Fibroblast of the conjunctiva (primary cell): ENCODE results near the gene TRDN.
"Not testable (repeated sequence)": the region's sequence is repeated elsewhere in the genome, so short reads cannot be mapped to it uniquely, and the experiment has no call there.

Source experiments
- DNase-seq: peaks from one replicate; pipeline ENCODE4 v3.0.0-alpha.2; 2010; ENCODE audit warnings: low read depth

TRDN gene

DNA sequence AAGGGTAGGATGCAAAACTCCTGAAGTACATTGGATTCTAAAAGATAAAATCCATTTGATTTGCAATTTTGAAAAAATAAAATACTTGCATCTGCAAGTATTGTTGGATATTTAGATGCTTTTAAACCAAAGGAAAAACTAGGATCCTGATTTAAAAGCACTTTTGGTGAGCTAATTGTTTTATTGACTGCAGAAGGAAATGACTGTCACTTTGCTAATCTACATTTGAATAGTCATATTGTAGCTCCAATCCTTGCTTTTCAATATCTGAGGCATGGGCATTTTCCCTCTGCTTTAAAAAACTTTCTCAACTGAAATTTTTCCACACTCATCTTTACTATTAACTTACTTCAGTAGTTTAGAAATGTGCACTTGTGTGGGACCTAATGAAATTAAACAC lies 74.1 kb downstream of the TRDN start:
- no peak for DNase-seq

DNA sequence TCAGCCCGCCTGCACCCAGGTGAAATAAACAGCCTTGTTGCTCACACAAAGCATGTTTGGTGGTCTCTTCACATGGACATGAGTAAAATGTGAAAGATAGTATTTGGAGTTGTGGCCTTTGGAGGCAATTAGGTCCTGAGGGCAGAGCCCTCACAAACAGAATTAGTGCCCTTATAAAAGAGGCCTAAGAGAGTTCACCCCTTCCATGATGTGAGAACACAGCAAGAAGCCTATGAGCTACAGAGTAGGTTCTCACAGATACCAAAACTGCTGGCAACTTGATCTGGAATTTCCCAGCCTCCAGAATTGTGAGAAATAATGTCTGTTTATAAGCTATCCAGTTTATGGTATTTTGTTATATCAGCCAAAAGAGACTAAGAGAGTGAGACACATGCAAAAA lies 74.5 kb downstream of the TRDN start:
- DNase-seq, result no peak

DNA sequence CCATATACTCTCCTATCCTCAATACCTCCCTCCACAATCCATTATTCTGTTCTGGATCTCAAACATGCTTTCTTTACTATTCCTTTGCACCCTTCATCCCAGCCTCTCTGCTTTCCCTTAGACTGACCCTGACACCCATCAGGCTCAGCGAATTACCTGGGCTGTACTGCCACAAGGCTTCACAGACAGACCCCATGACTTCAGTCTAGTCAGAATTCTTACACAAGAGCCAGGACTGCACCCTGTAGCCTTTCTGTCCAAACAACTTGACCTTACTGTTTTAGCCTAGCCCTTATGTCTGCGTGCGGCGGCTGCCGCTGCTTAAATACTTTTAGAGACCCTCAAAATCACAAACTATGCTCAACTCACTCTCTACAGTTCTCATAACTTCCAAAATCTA lies 76.9 kb downstream of the TRDN start:
- DNase-seq, result not testable (repeated sequence)

DNA sequence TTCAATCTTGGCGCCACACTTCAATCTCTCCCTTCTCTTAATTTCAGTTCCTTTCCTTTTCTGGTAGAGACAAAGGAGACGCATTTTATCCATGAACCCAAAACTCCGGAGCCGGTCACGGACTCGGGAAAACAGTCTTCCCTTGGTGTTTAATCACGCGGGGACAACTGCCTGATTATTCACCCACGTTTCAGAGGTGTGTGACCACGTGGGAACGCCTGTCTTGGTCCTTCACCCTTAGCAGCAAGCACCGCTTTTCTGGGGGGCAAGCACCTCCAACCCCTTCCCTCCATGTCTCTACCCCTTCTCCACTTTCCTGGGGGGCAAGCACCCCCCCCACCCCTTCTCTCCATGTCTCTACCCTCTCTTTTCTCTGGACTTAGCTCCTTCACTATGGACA lies 79.3 kb downstream of the TRDN start:
- not testable (repeated sequence) for DNase-seq

DNA sequence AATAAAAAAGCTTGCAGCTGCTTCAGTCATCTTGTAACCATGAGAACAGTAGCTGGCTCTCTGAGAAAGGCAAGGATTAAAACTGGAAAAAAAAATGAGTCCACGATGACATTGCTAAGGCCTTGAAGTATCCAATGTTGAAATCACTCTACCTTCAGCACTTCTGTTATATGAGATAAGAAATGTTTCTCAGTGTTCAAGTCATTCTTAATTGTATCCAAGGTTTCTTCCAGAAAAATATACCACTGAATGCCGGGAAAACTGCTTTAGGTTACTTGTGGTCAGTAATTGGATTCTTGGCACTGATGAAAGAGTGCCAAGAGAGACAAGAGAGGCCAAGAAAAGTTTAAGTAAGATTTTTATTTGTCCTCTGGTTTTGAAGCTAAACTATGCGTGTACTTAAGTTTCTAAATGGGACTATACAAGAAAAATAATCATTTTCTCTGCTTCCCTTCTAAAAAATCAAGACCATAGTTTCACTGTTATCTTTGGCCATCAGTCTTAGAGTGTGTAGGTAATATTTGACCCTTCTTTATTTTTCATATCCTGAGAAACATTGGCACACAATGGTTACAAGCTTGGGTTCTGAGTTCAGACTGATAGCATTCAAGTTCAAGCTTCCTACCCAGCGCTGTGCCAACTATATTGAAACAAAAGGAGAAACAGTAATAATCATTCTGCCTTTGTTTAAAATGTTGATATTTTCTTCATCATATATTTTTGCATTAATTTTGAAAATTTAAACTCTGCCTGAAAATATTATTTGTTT lies 84.6 kb downstream of the TRDN start:
- DNase-seq, result no peak

DNA sequence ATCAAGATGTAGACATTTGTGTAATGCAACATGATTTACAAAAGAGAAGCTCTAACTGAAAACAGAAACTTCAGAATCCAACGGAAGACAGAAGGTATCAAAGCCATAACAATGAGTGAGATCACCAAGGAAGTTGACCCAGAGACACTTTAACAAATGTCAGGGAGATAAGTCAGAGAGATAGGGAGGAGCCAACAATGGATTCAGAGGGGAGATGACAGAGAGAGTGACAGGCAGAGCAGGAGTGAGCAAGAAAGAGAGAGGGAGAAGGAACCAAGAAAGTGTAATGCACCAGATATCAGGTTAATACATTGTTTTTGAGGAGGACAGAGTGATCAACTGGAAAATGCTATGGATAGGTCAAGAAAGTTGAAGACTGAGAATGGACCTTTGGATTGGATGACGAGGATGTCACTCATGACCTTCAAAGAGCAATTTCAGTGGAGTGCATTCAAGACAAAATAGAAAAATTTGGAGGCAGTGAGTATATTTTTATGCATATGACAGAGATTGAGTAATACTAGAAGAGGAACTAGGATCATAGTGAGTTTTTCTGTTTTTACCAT lies 86.6 kb downstream of the TRDN start:
- DNase-seq, result no peak

DNA sequence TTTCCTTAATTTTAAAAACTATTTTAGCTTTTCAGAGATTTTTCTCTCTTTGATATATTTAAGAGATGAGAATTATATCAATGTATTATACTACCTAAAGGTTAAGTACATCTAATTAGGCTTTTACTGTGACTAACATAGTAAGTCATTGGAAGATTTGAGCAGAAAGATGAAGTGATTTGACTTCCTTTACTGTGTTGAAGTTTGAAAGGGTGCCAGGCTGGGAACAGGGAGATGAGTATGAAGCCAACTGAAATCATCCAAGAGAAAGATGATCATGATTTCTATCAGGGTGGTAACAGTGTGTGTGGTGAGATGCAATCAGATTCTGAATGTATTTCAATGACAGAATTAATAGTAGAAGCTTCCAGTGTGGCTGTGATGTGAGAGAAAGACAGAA lies 87.3 kb downstream of the TRDN start:
- DNase-seq, result no peak

DNA sequence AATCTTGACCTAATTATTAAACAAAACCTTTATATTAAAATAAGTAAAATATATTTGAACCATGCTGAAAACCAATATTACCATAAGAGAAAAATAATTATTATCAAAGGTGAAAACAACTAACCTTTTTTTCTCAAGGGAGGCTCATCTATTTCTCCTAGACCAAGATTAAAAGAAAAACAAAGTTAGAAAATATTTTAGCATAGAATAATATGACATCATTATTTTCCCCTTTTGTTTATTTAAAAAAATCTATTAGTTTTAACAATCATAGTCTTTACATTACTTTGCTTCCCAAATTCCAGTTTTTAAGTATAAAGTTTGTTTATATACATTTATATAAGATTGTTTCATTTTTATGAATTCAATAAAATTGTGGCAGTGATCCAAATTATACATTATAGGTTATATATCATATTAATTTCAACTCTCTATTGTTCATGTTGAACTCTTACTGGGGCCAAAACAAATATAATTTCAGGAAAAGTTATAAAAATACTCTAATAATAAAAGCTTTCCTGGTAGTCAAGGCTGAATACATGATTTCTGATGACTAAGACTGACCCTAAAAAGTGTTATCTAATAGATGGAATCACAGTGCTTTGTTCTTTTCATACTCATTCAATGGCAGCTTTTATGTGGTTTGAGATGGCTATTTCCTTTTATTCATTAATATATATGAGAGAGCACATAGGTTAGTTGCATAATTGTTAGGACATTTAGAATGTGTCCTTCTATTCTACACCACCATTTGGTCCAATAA lies 89.4 kb downstream of the TRDN start:
- no peak for DNase-seq

DNA sequence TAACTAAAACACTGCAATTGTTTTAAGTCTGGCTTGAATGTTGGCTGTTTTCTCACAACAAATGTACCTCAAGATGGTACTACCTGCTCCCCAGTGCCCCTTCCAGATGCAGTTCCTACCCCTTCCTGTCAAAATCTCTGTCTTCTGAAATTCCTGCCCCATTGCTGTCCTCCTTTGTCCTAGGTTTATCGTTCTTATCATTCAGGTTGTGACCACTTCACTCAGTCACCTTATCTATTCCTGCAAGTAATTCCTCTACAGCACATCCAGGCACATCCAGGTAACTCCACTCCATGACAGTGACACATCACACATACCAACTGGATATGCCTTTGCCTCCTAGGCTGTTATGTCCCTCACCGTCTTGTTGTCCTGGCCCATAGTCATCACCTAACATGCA lies 90.2 kb downstream of the TRDN start:
- no peak for DNase-seq

DNA sequence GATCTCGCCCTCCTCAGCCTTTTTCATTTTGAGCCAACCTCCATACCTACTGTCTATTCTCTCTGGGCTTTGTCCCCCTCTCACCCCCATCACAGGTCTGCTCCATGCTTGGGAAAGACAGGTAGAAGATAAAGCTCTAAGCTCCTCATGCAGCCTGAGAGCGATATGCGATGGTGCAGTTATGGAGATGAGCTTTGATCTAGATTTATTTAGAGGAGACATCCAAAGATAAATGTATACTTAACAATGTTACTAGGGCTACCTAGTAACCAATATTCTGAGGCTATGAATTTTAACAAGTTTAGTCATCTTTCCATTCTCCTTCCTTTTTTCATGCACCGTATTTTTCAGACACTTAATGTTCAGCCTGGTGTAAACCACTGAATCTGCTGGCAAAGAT lies 95.3 kb downstream of the TRDN start:
- no peak for DNase-seq

DNA sequence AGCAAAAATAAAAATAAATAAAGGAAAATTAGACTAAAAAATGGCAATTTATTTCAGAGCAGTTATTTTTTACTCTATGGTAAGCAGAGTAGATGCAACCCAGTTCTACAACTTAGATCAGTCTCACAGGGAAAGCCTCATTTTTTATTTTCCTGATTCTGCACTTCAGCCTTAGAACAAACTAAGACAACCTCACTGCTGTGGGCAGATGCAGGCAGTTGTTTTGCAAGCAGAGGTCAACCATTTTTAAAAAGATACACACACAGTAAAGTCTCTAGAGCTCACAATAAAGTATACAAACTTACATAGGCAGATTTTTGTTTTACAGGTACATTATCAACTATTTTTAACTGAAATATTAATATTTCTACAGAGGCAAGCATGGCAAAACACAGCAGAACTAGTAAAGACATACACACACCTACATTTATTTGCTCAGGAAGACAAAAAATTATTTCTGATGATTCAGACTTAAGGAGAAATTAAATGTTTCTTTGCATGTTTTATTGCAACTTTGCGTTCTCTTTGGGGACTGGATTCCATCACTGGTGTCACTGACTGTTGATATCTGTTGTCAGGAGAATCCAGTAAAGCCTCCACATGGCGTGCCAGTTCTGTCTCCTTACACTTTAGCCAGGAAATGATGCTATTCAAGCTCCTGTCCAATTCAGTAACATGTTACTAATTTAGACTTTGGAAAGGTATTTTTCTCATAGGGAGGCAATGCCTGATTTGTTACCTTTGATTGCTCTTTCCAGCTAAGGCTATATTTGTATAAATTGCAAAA lies 102.7 kb downstream of the TRDN start:
- no peak for DNase-seq

DNA sequence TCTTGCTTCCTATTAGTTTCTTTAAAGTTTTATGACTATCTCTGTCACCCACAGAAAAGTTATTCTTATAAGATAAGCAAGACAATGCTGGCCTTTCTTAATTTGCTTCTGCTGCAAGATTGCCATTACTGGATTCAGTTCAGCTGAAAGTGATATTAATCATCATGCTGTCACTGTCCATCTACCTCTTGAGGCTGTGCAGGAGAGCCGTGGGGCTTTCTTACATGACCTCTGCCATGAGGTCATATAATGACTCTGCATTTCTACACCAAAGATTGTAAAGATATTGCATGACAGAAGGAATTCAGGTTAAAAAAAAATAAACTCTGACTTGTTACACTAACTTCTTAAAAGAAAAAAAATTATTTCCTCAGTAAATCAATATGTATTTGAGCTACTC lies 106.9 kb downstream of the TRDN start:
- no peak for DNase-seq

DNA sequence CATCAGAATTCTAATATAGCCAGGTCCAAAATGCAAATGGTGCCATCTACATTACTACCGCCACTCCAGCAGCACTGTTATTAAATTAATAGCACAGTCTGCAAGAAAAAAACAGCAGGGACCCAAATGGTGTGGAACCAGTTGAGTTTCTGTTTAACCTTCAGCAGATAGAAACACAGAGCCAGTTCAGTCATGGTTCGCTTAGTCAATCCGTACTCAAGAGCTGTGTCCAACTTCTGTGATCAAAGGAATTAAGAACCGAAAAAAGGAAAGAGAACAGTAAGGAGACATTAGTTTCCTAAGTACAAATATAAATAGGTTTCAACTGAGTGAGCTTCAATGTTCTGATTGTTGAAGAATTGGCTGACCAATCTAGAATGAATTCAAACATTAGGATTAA lies 107.7 kb downstream of the TRDN start:
- no peak for DNase-seq

DNA sequence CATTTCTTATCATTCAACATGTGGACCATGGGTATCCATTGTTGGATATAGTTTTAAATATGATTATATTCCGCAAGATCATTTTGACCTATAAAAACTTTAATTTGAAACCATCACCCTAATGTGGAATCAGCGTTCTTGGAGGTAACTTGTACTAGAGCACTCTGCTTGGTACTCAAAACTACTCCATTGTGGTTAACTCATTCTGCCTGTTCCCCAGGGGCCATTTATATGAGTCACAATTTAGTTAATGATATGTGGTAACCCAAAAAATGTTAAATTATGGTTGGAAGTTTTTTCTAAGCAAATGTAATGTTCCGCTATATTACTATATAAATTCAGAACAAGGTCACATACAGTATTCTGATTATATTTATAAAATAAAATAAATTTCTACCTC lies 109.3 kb downstream of the TRDN start:
- no peak for DNase-seq

DNA sequence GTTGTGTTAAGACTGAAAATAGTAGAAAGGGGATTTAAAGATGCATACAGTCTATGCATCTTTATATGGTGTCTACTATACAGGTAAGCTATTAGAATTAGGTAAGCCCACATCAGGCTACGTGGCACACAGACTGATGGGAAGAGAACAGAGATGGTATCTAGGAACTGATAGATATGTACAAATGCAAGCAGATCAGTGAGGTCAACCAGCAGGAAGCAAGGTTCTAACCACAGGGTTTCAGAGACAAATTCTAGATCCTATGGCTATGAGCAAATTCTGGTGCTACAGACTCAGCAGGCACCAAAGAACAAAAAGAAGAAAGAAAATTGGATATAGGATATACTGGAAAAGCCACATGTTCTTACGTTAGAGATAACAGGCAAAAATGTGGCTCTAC lies 110.6 kb downstream of the TRDN start:
- DNase-seq, result no peak

DNA sequence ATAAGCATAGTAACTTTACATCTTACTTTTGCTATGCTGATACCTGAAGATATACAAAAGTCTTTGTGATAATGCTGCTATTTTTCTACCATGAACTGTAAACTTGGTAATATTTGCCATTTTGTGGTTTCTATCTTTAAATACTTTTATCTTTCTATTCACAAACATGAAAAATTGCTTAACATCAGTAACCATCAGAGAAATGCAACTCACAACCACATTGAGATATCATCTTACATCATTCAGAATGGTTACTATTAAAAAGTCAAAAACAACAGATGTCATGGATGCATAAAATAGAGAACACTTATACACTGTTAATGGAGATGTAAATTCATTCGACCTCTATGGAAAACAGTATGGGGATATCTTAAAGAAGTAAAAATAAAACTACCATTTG lies 112.0 kb downstream of the TRDN start:
- no peak for DNase-seq

DNA sequence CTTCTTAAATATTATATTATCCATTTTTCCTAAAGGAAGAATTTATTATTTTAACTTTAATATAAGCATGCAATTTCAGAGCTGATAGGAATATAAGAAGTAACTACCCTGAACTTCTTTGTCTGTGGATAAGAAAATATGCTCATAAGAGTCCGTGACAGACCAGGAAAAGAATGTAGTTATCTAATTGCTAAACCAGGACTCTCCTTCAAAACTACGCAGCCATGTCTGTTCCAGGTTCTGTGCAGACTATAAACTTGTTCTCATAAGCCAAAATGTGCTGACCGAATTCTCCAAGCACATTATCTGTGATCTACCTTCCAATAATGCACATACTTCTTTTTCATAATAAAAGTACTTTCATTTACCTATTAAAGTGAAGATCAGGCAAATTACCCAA lies 116.5 kb downstream of the TRDN start:
- DNase-seq, result no peak

DNA sequence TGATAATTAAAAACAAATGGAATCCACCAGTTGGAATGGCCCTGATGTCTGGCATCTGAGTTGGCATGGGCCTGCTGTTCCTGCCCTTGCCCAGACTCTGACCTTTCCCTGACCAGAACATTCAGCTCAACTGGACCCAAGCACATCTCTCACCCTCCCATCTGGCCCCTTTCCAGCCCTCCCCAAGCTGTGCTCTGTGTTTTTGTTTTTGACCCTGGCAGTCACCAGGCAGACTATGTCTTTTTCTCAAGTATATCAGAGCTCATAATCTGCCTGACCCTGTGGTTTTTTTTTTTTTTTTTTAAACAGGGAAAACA lies 117.6 kb downstream of the TRDN start:
- no peak for DNase-seq

DNA sequence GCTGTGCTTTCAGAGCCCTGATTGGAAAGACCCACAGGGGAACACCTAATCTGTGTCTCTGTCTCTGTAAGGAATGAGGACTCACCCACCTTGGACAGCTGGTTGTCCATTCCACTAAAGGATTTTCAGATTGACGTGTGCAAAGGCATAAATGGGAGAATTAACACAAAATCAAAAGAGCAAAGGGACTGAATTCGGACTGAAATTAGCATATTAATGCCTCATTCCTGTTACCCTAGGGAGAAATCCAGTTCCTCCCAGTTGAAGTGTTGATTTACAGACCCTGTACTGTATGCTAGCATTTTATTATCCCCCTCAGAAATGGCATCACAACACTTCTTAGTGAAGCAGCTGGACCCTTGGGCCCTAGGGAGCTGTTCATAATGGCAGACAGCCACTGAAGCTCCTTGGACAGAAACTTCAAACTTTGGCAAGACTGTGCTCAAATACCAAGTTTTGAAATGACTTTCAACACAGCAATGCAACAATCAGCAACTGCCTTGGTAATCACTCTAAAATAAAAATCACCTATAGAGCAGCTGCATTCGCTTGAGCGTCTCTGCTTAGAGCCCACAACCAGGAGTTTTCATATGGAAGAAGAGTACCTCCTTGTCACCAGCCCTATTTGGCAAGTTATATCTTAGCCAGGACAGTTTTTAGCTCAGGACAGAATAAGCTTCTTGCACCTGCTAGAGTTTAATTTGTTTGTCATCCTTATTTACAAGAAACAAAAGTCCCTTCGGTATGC lies 118.1 kb downstream of the TRDN start:
- DNase-seq, result no peak

DNA sequence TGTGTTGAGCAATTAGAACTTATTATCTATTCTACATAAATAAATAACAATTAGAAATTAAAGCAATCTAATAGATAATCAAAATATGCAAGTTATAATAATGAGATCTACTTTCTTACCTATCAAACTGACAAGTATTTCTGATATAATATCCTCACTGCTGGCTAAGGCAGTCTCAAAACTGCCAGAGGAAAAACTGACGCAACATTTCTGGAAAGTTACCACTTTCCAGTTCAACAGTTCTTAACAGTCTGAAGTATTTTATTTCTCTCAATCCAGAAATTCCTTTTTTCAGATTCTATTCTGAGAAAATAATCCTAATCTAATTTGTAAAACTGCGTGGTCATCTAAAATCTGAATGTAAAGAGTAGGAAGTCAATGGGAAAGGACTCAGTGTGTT lies 121.0 kb downstream of the TRDN start:
- peak; percentile 1 for DNase-seq

DNA sequence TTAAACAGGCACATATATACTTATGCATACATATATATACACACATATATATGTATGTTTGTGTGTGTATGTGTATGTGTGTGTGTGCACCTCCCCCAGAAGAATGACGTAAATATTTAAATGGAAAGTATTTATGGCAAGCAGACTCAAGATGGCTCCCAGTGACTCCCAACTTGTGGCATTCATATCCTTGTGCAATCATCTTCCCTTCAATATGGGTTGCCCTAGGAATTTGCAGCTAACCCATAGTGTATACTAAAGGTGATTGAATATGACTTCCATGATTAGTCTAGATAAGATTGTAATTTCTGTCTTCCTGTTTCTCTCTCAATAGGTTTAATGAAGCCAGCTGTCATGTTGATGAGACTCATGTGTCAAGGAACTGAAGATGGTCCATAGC lies 127.6 kb downstream of the TRDN start:
- DNase-seq, result no peak

DNA sequence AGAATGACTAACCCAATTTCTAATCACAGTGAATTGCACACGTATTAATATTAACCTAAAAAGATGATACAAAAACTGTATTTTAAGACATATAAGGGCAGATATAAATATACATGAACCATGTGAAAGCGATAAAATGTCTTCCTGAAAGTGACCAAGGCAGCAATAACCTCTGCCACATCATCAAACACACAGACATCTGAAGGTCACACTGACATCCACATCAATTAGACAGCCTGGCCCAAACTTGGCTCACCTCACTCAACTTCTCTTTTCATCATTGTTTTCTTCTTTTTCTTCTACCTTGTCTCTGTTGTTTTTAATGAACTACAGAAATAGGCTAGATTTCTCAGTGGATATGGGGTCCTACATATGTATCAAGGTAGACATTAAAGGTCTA lies 128.5 kb downstream of the TRDN start:
- DNase-seq, result no peak
